OCI-LY3 (cell line): ENCODE data around the gene CD2BP2.
"Not testable (repeated sequence)": the region's sequence is repeated elsewhere in the genome, so short reads cannot be mapped to it uniquely, and the experiment has no call there.

ENCODE experiments used
- EZH2phosphoT487 ChIP-seq: fragments of 200-600 bp; shearing (Covaris generic); IDR thresholded peaks from 2 replicates; pipeline ENCODE4 v1.6.1; 2018; ENCODE audit warnings: antibody characterized with exemption, mixed run types, low read depth
- TF ChIP-seq, protein P1 (sequence below): fragments of 200-600, 300-600 bp; sonication (generic); IDR thresholded peaks from 2 replicates; pipeline ENCODE4 v1.5.1; 2014; ENCODE audit warnings: antibody characterized with exemption, low read length, low read depth

DNA sequence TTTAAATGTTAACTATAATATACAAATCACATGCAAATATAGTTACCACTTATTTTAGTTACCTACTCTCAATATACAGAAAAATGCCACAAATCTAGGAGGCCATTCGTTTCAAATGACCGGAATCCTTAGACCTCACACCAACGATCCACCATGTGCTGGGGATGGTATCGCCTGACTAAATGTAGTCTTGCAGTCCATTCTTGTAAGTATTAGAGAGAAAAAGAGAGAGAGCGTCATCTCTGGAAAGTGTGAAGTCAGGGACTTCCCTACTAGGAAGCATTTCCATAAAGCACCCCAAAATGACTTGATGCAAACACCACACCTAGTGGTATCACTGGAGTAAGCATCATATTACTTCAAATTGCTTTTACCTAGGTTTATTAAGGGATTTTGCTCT, 45.9 kb downstream of the CD2BP2 start:
- TF ChIP-seq, protein P1, sequence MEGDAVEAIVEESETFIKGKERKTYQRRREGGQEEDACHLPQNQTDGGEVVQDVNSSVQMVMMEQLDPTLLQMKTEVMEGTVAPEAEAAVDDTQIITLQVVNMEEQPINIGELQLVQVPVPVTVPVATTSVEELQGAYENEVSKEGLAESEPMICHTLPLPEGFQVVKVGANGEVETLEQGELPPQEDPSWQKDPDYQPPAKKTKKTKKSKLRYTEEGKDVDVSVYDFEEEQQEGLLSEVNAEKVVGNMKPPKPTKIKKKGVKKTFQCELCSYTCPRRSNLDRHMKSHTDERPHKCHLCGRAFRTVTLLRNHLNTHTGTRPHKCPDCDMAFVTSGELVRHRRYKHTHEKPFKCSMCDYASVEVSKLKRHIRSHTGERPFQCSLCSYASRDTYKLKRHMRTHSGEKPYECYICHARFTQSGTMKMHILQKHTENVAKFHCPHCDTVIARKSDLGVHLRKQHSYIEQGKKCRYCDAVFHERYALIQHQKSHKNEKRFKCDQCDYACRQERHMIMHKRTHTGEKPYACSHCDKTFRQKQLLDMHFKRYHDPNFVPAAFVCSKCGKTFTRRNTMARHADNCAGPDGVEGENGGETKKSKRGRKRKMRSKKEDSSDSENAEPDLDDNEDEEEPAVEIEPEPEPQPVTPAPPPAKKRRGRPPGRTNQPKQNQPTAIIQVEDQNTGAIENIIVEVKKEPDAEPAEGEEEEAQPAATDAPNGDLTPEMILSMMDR = not testable (repeated sequence)
- not testable (repeated sequence) for TF ChIP-seq EZH2phosphoT487
